DOHH2 (cell line): ENCODE data around the gene XRCC6.

Source experiments
- H3F3A ChIP-seq: fragments of 200-600 bp; sonication (generic), shearing (Covaris generic); 2 replicates; pipeline ENCODE4 v1.6.0; 2016; ENCODE audit warnings: antibody characterized with exemption, mild to moderate bottlenecking; ENCODE audit not compliant: control insufficient read depth, insufficient read depth
- H3K27ac ChIP-seq: fragments of 200-600 bp; sonication (generic); 2 replicates; pipeline ENCODE4 v1.5.1; 2014; ENCODE audit warnings: low read depth, mild to moderate bottlenecking, low read length, moderate library complexity
- H3K27me3 ChIP-seq: fragments of 200-600 bp; sonication (generic); 2 replicates; pipeline ENCODE4 v1.6.1; 2014; ENCODE audit warnings: mild to moderate bottlenecking, low read length, mixed read lengths; ENCODE audit not compliant: control insufficient read depth
- H3K36me3 ChIP-seq: fragments of 200-600 bp; sonication (generic); 2 replicates; pipeline ENCODE4 v1.6.1; 2014; ENCODE audit warnings: mild to moderate bottlenecking, low read length, moderate library complexity, mixed read lengths; ENCODE audit not compliant: control insufficient read depth
- H3K4me1 ChIP-seq: fragments of 200-600 bp; sonication (generic); 2 replicates; pipeline ENCODE4 v1.6.1; 2014; ENCODE audit warnings: mild to moderate bottlenecking, low read length, mixed read lengths; ENCODE audit not compliant: control insufficient read depth
- H3K4me2 ChIP-seq: fragments of 200-600 bp; sonication (generic); 2 replicates; pipeline ENCODE4 v1.6.0; 2014; ENCODE audit warnings: mild to moderate bottlenecking, low read length, moderate library complexity
- H3K4me3 ChIP-seq: fragments of 200-600 bp; sonication (generic); 2 replicates; pipeline ENCODE4 v1.5.1; 2014; ENCODE audit warnings: mild to moderate bottlenecking, low read length, mixed read lengths
- H3K79me2 ChIP-seq: fragments of 200-600 bp; sonication (generic); 2 replicates; pipeline ENCODE4 v1.6.1; 2014; ENCODE audit warnings: mild to moderate bottlenecking, low read length, mixed read lengths; ENCODE audit not compliant: control insufficient read depth
- H3K9me2 ChIP-seq: fragments of 200-600 bp; sonication (generic); replicated peaks from 2 replicates; pipeline ENCODE4 v1.6.1; 2014; ENCODE audit warnings: mild to moderate bottlenecking, low read length, mixed read lengths; ENCODE audit not compliant: control insufficient read depth
- H3K9me3 ChIP-seq: fragments of 200-600 bp; sonication (generic); 2 replicates; pipeline ENCODE4 v1.6.1; 2014; ENCODE audit warnings: antibody characterized with exemption, low read length, mixed read lengths; ENCODE audit not compliant: control insufficient read depth, insufficient read depth
- H4K20me1 ChIP-seq: fragments of 200-600 bp; sonication (generic); 2 replicates; pipeline ENCODE4 v1.6.0; 2014; ENCODE audit warnings: low read depth, mild to moderate bottlenecking, antibody characterized with exemption, low read length, moderate library complexity; ENCODE audit not compliant: control insufficient read depth, insufficient read depth
- CTCF ChIP-seq: fragments of 200-600 bp; sonication (generic); IDR thresholded peaks from one replicate; pipeline ENCODE4 v1.5.1; 2014; ENCODE audit warnings: antibody characterized with exemption, mild to moderate bottlenecking, low read depth, low read length; ENCODE audit not compliant: poor library complexity, severe bottlenecking
- EZH2phosphoT487 ChIP-seq: fragments of 200-600 bp; sonication (generic); IDR thresholded peaks from 2 replicates; pipeline ENCODE4 v1.6.1; 2017; ENCODE audit warnings: borderline replicate concordance, mild to moderate bottlenecking, antibody characterized with exemption, low read length, moderate library complexity, mixed read lengths

Gene XRCC6

GRCh38 chr22:41696703-41697102 is 75.6 kb downstream of the XRCC6 start:
- Histone ChIP-seq H4K20me1 (no peaks in the 10 kb centered on the region), H3K9me2 (no peaks in the 10 kb centered on the region), H3K4me3 (peak overlapping the region; percentile 61), H3F3A (peaks cover 3% of the 10 kb centered on the region), H3K4me2 (peak overlapping the region; percentile 82), H3K79me2 (no peaks in the 10 kb centered on the region), H3K27me3 (no peaks in the 10 kb centered on the region), H3K27ac (peak overlapping the region; percentile 19; the same call in 1 of the 2 replicates), H3K36me3 (no peaks in the 10 kb centered on the region), H3K4me1 (peaks cover 31% of the 10 kb centered on the region), H3K9me3 (peaks cover 4% of the 10 kb centered on the region; the same call in 1 of the 2 replicates)
- no peak for TF ChIP-seq CTCF
- TF ChIP-seq EZH2phosphoT487, result no peak

- Histone ChIP-seq H3K9me3 (peaks cover 4% of the 10 kb centered on the region; the same call in 1 of the 2 replicates), H3K4me1 (peaks cover 31% of the 10 kb centered on the region), H3K27me3 (no peaks in the 10 kb centered on the region), H3F3A (peaks cover 5% of the 10 kb centered on the region), H3K36me3 (no peaks in the 10 kb centered on the region), H3K4me2 (peak overlapping the region; percentile 82), H3K4me3 (peak overlapping the region; percentile 61), H3K27ac (peak overlapping the region; percentile 19; the same call in 1 of the 2 replicates), H3K9me2 (no peaks in the 10 kb centered on the region), H3K79me2 (no peaks in the 10 kb centered on the region), H4K20me1 (no peaks in the 10 kb centered on the region)
- TF ChIP-seq CTCF, result peak; percentile 97
- no peak for TF ChIP-seq EZH2phosphoT487
Observed at GRCh38 chr22:41697126-41697775, 76.2 kb downstream of the XRCC6 start.

- Histone ChIP-seq H4K20me1 (no peaks in the 10 kb centered on the region), H3K27me3 (no peaks in the 10 kb centered on the region), H3K9me3 (peaks cover 4% of the 10 kb centered on the region; the same call in 1 of the 2 replicates), H3K36me3 (no peaks in the 10 kb centered on the region), H3K4me1 (peaks cover 31% of the 10 kb centered on the region), H3K27ac (no peak within 1 kb of the TSS), H3F3A (peaks cover 5% of the 10 kb centered on the region), H3K79me2 (no peaks in the 10 kb centered on the region), H3K4me2 (peak within 1 kb of the TSS; percentile 63), H3K9me2 (no peaks in the 10 kb centered on the region), H3K4me3 (peak within 1 kb of the TSS; percentile 41; the same call in 1 of the 2 replicates)
- TF ChIP-seq EZH2phosphoT487 (no peak), CTCF (no peak)
Observed at GRCh38 chr22:41699264-41700107, 78.4 kb downstream of the XRCC6 start, which contains the start of gene MEI1. Gene MEI1, plus strand, starts transcription at chr22:41699503. Its CDS starts 36 bp downstream, at chr22:41699539.
